ENCODE measurements around the gene PCSK2.

PCSK2 gene

DNA sequence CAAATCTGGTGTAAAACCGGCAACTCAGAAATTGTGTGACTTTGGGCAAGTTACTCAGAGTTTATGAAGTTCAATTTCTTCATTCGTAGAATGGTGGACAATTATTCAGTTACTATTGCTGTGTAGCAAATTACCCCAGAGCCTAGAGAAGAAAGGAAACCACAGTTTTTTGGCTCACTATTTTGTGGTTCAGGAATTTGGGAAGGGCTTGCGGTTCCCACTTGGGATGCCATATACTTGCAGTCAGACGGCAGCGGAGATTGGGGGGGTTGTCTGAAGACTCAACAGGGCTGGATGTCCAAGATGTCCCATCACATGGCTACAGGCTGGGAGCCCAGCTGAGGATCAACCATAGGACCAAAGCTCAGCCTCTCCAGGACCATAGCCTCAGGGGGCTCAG is 108.1 kb downstream of the PCSK2 start:
- DNase-seq (ENCODE audit: low read depth), result no peak

DNA sequence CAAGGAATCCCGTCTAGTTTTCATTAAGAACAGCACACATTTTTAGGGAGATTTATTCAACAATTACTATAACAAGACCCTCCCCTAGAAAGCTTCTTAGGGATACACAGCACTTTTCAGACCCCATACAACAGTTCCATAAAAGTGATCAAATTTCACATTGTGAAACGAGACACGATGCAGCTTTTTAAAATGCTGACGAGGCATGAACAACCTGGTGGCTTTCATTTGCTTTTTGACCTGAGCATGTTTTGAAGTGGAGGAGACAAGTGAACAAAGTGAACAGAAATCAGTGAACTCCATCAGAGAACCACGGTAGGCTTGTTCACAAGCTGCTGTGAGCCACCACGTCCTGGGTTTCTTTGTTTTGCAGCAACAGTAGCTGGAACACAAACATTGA is 112.2 kb downstream of the PCSK2 start:
- no peak for DNase-seq (ENCODE audit: low read depth)

DNA sequence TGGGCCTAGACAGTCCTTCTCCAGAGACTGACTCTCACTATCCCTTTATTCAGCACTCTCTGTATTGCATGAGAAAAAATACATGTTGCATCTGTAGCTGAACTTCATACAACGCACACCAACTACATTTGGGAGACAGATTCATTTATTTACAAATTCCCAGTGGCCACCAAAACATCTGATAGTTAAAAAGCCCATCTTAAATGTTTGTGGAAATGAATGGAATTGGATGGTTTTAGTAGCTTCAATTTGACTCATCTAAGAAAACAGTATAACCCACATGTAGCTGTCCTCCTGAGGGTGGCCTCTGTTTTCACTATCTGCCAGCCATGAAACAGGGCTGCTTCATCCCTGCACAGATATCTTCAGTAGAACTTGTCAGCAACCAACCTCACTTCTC is 116.3 kb downstream of the PCSK2 start:
- DNase-seq (ENCODE audit: low read depth), result no peak

DNA sequence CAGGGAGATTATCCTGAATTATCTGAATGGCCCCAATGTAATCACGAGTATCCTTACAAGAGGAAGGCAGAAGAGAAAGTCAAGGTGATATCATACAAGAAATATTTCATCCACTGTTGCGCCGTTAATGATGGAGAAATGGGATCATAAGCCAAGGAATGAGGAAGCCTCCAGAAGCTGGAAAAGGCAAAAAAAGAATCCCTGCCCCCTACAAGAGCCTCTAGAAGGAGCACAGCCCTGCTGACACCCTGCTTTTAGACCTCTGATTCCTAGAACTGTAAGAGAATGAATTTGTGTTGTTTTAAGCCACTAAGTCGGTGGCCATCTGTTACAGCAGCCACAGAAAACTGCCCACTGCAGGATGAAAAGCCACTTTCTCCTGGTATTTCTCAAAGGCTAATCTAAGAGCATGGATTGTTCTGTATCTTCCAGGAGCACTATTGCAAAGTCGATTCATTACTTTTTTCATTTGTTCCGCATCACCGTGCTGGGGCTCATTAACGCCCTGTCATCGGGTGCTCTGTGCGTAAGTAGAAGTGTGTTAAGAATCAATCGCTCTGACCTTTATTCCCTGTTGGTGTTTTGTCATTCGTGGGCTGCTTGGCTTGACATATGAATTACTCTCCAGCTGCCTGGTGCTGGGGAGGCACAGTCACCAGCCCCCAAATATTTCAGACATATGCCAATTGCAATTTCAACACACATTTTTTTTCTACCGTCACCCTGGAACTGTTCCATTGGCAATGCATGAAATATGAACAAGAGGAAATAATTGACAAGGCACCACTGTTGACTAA is 117.0 kb downstream of the PCSK2 start:
- DNase-seq (ENCODE audit: low read depth), result no peak

DNA sequence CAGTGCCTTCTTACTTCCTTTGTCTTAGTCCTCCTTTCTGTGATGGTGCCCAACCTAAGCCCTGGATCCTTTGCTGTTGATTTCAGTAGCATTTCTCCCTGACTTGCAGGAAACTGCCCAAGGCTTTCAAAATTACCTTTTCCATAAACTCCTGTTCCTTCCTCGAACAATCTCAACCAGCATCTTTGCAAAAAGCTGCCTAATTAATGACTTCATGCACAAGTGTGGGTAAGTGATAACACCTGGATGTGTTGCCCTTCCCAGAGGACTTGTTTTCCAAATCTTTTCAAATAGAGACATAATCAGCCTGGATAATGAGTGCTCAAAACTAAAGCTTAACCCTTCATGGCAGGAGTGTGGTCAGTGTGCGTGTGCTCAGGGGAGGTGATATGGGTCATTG is 118.0 kb downstream of the PCSK2 start:
- DNase-seq (ENCODE audit: low read depth), result no peak

DNA sequence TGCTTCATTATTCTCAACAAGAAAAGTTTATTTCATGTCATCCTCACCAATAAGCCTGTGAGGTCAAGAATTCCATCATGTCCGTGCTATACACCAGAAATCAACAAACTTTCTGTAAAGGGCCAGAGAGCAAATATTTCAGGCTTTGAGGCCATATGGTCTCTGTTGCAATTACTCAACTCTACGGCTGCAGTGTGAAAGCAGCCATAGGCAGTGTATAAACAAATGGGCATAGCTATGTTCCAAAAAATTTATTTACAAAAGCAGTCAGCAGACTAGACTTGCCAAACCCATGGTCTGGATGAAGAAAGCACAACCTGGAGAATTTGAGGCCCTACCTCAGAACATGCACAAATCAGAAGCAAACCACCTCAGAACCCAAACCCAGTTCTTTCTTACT is 118.5 kb downstream of the PCSK2 start:
- DNase-seq (ENCODE audit: low read depth), result no peak

DNA sequence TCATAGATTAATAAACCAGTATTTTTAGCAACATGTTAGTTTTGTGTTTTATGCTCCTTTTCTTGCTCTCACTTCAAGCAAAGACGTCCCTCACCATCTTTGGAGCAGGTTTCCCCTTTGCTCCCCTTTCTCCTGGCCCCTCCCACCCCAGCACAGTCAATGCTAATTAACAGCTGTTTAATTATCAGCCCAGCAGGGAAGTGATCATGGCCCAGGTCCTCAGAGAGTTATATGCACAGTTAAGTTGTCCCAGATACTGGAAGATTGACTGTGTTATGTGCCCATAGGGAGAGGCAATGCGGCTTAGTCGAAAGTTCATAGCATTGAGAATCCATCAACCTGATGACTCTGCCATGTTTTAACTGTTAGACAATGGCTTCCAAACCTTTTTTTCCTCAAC is 123.5 kb downstream of the PCSK2 start:
- DNase-seq (ENCODE audit: low read depth), result no peak

DNA sequence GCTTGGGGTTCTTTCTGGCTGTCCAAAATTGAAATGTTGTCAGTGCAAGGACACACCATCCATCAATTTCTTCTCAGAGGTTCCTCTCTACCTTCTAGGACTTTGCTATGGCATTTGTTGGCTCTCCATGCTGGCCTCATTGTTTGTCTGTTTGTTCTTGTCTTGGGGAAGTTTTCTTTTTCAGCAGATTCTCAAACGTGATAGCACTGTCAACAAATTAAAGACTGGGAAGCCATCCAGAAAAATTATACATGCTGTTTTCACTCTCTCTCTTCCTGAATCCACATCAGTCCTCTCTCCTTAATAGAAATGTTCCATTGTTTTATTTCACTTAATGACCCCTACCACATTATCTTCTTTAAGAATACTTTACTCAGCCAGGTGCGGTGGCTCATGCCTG is 130.4 kb downstream of the PCSK2 start:
- DNase-seq (ENCODE audit: low read depth), result no peak

DNA sequence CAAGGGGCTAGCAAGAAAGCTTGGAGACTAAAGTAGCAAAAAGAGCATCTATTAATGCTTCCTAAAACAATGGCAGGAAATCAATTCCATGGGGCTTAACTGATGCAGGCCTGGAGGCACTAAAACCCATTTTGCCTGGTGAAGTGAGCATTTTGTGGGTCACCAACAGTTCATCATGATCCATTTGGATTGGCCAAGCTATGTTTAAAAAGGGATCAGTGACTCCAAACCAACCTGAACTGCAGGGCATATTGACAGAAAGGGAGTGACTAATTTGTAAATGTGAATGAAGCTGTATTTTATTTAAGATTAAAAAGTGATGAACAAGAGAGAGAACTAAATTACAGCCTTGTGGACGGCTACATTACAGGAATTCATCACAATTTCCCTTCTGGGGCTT is 132.0 kb downstream of the PCSK2 start:
- DNase-seq (ENCODE audit: low read depth), result no peak

DNA sequence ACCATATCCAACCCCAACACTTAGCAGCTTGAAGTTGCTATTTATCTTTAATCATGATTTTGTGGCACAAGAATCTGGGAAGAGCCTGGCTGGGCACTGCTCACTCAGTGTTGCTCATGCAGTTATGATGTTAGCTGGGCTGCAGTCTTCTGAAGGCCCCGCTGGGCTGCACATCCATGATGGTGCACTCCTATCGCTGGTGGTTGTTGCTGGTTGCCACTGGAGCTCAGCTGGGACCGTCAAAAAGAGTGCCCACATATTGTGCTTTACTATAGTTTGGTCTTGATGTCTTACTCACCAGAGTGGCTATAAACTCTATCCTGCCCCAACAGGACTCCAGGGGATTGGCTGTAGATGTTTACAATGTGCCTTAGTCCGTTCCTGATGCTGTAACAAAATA is 137.8 kb downstream of the PCSK2 start:
- no peak for DNase-seq (ENCODE audit: low read depth)

DNA sequence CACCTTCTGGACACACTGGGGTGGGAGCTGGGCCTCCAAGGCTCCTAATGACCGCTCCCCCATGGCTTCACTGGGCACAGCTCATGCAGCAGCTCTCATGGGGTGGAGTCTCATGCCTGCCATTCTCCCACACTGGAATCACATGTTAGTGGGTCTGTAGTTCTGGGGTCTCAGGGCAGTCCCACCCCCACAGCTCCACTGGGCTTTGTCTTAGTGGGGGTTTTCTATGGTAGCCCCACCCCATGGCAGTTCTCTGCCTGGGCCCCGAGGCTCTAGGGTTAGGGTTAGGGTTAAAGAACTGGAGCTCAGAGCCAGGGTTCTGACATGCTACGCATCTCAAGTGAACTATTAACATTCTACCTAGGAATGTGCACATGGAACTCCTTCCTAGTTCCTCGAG is 139.0 kb downstream of the PCSK2 start:
- no peak for DNase-seq (ENCODE audit: low read depth)

DNA sequence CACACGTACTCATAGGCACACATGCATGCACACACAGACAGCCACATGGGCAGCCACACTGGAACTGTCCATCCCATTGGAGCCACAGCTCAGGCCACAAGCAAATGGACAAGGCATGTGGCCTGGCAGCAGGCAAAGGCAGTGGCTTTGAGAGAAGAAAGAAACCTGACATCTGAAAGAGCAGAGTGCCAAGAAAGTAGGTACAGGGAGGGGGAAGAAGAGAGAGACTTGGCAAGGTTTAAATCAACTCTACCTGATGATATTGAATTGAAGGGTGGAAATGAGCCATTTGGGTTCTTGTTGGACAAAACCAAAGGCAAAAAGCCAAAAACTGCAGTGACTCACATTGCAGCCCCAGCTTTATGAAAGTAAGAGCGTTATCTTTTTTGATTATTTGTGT is 142.7 kb downstream of the PCSK2 start:
- no peak for DNase-seq (ENCODE audit: low read depth)

DNA sequence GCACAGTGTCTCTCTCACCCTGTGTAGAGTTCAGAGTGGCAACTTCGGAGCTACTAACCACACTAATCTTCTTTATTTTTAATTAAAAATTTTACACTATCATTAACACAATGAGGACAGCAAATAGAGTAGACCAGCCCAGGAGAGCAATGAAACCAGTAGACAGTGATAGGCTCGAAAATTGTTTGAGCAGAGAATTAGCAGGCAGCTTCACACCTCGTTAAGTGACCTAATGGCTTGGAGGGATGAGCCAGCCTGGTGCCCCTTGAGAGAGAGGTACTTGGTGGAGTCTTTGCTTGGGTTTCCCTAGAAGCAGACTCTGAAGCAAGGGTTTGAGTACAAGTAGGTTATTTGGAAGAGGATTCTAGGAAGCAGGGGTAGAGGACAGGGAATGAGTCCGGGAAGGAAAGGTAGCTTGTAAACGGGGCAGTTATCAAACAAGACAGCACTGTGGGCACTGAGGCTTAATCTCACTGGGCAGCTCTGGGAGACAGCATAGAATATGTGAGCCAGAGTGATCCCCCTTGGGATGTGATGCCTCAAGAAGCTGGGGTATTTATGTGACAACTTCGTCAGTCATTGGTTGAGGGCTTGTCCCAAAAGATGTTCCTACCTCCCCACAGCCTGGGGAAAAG is 146.1 kb downstream of the PCSK2 start:
- DNase-seq (ENCODE audit: low read depth), result no peak

DNA sequence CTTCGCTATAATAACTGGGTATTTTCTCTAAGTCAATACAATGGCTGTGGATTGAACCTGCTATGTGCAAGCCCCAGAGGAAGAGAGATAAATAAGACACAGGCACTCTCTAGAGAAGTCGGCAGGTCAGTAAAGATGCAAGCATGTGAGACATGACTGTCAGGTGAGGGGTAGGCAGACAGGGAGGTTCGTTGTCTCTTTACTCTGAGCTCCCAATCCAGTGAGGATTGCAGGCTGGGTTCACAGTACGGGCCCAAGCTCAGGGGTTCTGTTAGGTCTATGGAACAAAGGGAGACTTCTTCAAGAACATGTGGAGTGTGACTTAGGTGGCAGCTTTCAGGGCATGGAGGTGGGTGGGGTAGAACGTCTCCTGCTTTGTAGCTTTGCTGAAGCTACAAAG is 147.2 kb downstream of the PCSK2 start:
- no peak for DNase-seq (ENCODE audit: low read depth)

DNA sequence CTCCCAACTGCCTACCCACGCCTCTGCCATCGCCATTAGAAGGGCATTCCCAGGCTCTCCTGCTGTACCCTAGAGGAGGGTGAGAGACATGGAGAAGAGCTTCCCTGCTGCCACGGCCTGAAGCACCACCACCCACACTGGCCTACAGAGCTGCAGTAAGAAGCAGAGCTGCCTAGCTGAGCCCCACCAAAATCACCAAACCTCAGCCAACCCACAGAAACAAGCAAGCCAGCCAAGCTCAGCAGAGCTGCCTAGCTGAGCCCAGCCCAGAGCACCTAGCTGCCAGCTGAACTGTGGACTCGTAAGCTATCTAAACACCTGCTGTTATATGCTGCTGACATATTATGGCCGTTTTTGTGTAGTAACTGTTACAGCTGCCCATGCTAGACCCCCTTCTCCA is 149.2 kb downstream of the PCSK2 start:
- no peak for DNase-seq (ENCODE audit: low read depth)

DNA sequence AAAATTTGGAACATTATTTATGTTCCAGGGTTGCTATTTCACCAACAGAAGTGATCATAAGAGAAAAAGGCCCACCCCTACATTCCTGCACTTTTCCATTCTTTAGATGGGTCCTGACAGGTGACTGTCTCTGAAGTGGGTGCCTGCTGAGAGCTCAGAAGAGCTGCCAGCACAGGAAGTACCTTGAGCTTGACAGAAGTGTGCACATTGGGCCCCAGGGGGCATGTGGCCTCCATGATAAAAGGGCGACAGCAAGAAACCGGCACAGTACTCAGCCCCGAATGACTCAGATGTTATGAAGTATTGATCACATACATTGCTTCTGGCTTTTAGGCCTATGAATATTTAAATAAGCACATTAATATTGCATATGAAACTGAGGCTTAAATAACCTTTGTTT is 150.4 kb downstream of the PCSK2 start:
- DNase-seq (ENCODE audit: low read depth), result no peak

DNA sequence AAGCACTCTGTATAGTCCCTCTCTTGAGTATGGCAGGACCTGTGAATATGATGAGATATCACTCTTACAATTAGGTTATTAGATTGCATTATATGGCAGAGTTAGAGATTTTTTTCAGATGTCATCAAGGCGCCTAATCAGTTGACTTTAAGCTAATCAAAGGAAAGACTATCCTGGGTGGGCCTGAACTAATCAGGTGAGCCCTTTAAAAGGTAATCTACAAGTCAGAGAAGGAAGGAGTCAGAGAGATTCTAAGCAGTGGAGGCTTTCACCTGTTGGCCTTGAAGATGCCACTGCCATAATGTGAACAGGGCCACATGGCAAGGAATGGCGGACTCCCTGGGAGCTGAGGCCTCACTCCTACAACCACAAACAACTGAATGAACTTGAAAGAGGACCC is 152.8 kb downstream of the PCSK2 start:
- no peak for DNase-seq (ENCODE audit: low read depth)

DNA sequence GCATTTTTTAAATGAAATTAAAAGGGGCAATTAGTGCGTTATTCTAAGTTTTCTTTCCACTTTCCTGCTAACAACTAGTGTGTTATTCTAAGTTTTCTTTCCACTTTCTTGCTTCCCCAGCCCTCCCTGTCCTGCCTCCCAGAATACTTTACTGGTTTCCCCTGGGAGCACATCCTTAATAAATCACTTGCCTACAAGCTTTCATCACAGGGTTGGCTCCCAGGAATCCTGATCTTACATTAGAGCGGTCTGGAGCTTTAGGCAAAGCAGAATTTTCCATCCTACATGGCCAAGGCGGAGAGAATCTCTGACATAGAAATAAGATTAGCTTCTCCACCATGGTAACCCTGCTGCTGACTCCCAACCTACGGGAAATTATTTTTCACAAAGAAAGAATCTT is 154.0 kb downstream of the PCSK2 start:
- DNase-seq (ENCODE audit: low read depth), result no peak

DNA sequence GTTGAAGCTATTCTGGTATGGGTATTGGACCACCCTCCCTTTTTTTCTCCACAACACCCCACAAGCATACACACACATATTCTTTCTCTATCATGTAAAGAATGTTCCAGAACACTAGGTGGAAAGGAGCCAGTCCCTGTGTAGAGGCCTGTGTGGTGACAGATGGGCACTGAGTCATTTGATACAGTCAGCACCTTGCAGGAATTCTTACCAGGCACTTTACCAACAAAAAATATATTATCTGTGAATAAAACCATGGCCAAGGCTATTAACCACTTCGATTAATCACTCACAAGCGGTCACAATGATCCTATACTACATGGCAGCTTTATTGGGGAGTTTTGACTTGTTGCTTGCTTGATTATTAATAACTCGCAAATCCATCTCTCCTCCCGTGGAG is 154.9 kb downstream of the PCSK2 start:
- DNase-seq (ENCODE audit: low read depth), result no peak

DNA sequence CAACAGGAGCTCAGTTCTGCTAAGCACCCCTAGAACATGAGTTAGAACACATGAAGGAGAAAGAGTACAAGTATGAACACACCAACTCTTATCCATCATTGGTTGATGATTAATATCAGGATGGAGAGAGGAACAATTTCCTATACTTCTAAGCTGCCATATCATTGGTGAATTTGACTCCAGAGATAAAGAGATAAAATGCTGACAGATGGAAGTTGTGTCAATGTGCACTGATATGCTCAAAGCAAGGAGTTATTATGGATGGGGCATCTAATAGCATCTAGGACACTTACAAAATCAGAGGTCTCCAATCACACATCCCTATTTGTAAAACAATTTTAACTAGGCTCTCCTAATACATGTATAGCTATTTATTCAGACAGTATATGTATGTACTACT is 159.0 kb downstream of the PCSK2 start:
- no peak for DNase-seq (ENCODE audit: low read depth)

DNA sequence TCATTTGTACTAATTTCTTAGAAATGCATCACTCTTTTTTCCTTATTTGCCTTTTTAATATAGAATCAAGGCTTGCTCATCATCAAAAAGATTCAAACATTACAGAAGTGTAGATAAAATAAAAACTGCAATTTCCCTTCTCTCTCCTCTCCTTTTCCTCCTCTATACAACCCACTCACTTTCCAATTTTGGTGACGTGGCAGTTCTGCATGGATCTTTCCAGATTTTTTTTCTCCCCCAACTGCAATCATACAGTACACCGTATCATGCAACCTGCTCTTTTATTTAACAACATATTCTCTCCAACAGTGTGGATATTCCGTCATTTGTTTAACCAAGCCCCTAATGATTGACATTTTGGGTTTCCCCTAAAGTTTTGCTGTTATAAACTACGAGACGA is 163.8 kb downstream of the PCSK2 start:
- no peak for DNase-seq (ENCODE audit: low read depth)

DNA sequence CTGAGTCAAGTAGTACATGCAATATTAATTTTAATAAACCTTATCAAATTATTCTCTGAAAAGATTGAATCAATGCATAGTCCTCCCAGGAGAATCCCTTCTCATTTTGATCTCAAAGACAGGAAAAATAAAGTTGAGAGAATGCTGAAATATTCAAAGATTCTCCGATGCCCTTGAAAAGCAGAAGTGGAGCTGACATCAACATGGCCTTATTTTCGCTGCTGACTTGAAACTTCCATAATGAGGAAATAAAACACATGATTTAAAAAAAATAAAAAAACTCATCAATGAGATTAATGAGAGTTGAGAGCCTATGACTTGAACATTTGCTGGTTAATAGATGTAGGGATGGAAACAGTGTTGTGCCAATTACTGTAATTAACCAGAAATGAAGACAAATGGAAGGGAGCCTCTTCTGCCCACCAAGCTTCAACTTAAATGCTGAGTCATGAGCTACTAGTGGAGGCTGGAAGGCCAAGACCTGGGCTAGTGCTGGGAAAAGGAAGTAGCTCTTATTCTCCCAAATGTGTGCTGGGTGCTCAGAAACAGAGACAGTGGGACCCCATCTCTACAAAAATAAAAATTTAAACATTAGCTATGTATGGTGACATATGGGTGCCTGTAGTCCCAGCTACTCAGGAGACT is 164.4 kb downstream of the PCSK2 start:
- DNase-seq (ENCODE audit: low read depth), result no peak

DNA sequence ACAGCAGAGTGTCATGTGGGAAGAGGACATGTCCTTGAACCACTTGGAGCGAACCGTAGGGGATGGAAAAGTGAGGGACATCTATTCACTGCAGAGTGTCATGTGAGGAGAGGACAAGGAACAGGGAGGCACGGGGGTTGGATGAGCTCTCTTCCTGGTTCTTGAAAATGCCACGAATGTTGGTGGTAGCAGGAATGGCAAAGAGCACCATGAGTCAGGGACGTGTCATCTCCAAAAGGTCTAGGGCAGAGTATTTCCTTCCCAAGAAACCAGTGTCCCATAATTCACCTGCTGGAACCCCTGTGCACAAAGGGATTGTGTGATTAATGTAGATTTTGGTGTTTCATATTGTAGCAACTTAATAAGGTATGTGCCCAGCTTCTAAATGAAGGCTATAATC is 167.6 kb downstream of the PCSK2 start:
- no peak for DNase-seq (ENCODE audit: low read depth)

DNA sequence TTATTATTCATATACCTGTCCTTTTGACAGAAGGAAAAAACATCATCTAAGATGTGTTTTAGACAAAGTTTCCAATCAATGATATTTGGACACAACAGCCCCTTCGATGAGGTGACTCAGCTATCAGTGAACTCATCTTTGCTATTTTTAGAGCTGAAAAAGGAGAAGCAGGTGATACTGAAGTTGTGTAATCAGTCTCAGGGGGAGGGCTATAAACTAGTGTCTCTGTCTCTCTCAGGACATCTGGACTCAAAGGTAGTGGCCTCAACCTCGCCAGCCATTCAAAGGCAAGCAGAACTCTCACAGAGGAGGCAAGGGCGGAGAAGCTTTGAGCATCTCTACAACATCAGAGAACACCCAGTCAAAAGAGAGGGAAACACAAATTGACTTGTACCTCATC is 168.9 kb downstream of the PCSK2 start:
- DNase-seq (ENCODE audit: low read depth), result no peak

All from stimulated activated CD4-positive, alpha-beta T cell treated with anti-CD3 and anti-CD28 coated beads, Interleukin-2, amount 100 ng/mL, for 4 hours (primary cell).